Peyer's patch (tissue), 4 donors: ENCODE measurements around the gene LTBP1. TPM values are rescaled to one million over a fixed set of nuclear protein-coding genes. Genes with fewer than 3 reads are reported as not detected.

Source experiments
- DNase-seq, 3 donors: peaks; one replicate each; pipeline ENCODE4 v3.0.0-alpha.2; 2017 to 2019
- H3K27ac ChIP-seq, 4 donors: fragments of 200-600 bp; sonication (generic); one replicate each; pipeline ENCODE4 v1.5.1; 2016 to 2019
- H3K27me3 ChIP-seq, 2 donors: fragments of 200-600 bp; sonication (generic); one replicate each; pipeline ENCODE4 v1.5.1; 2019
- H3K36me3 ChIP-seq, 3 donors: fragments of 200-600 bp; sonication (generic); one replicate each; pipeline ENCODE4 v1.5.1; 2016 to 2019
- H3K4me1 ChIP-seq, 4 donors: fragments of 200-600 bp; sonication (generic); one replicate each; pipeline ENCODE4 v1.5.1; 2016 to 2019
- H3K4me3 ChIP-seq, 4 donors: fragments of 200-600 bp; sonication (generic); 1 replicate in 3 of 4; 2 replicates in 1 of 4; pipeline ENCODE4 v1.5.1; 2016 to 2019; ENCODE audit warnings: mild to moderate bottlenecking in 1 of 4
- H3K9me3 ChIP-seq, 4 donors: fragments of 200-600 bp; sonication (generic); one replicate each; pipeline ENCODE4 v1.5.1; 2016 to 2019; ENCODE audit warnings: mild to moderate bottlenecking in 1 of 4
- CTCF ChIP-seq, 6 experiments: fragments of 450-650 bp in 4 of 6; fragments of 200-600 bp in 2 of 6; sonication (generic) in 1 of 6; IDR thresholded peaks; one replicate each; pipeline ENCODE4 v1.5.1; 2017 to 2019; ENCODE audit warnings: antibody characterized with exemption in 6 of 6, mild to moderate bottlenecking in 3 of 6, moderate library complexity in 1 of 6
- POLR2A ChIP-seq, 2 donors: fragments of 450-650 bp; IDR thresholded peaks; one replicate each; pipeline ENCODE4 v1.5.1; 2017; ENCODE audit warnings: antibody characterized with exemption in 2 of 2, mild to moderate bottlenecking in 2 of 2, moderate library complexity in 2 of 2
- total RNA-seq, 4 donors: library from RNA; depleted of rRNA; stranded (reverse); fragments of >200 nt; gene quantifications; one replicate each; pipeline ENCODE4 v1.1.0, GENCODE V29; 2016

LTBP1 gene
- total RNA-seq, 4 donors from 2014 or later: 8.6 to 23.1 (median 13.1) TPM

- DNase-seq: no peak
- no peak for TF ChIP-seq POLR2A (IDR thresholded peaks at IDR 0.05)
- no peak for TF ChIP-seq CTCF (IDR thresholded peaks at IDR 0.05)
- no peaks in the 10 kb centered on the region for H3K4me1 ChIP-seq
- H3K4me3 ChIP-seq: no peak overlapping the region
- H3K27me3 ChIP-seq: no peaks in the 10 kb centered on the region
- no peaks in the 10 kb centered on the region for H3K36me3 ChIP-seq
- no peak overlapping the region for H3K27ac ChIP-seq
- no peaks in the 10 kb centered on the region for H3K9me3 ChIP-seq
Observed at GRCh38 chr2:33029459-33029858, 82.7 kb downstream of the LTBP1 start.

- no peak overlapping the region for H3K27ac ChIP-seq
- no peaks in the 10 kb centered on the region for H3K4me1 ChIP-seq
- no peak for TF ChIP-seq POLR2A (IDR thresholded peaks at IDR 0.05)
- no peak for TF ChIP-seq CTCF (IDR thresholded peaks at IDR 0.05)
- DNase-seq: no peak
- no peaks in the 10 kb centered on the region for H3K36me3 ChIP-seq
- H3K4me3 ChIP-seq: no peak overlapping the region
- H3K9me3 ChIP-seq: no peaks in the 10 kb centered on the region
- H3K27me3 ChIP-seq: no peaks in the 10 kb centered on the region
Observed at GRCh38 chr2:33029926-33030325, 83.2 kb downstream of the LTBP1 start.

- Histone ChIP-seq H3K36me3 (no peaks in the 10 kb centered on the region), H3K9me3 (no peaks in the 10 kb centered on the region)
- TF ChIP-seq POLR2A (IDR thresholded peaks at IDR 0.05) (no peak), CTCF (IDR thresholded peaks at IDR 0.05) (no peak)
Observed at GRCh38 chr2:33030326-33030725, 83.6 kb downstream of the LTBP1 start.

GRCh38 chr2:33032245-33032644 lies 85.5 kb downstream of the LTBP1 start:
- Histone ChIP-seq H3K27me3 (no peaks in the 10 kb centered on the region), H3K9me3 (no peaks in the 10 kb centered on the region)
- no peak for DNase-seq

More at GRCh38 chr2:33030326-33030725, 83.6 kb downstream of the LTBP1 start:
- Histone ChIP-seq H3K4me3 (no peak overlapping the region), H3K4me1 (no peaks in the 10 kb centered on the region), H3K27ac (no peak overlapping the region), H3K27me3 (no peaks in the 10 kb centered on the region)
- DNase-seq: no peak

GRCh38 chr2:33033606-33034081 lies 86.9 kb downstream of the LTBP1 start:
- H3K4me3 ChIP-seq: peak overlapping the region in 2 of 4 donors; percentile 1 to 27
- H3K36me3 ChIP-seq: no peaks in the 10 kb centered on the region
- peak overlapping the region in 1 of 4 donors; percentile 40 for H3K27ac ChIP-seq
- no peaks in the 10 kb centered on the region for H3K9me3 ChIP-seq
- peak in 4 of 6 experiments; percentile 25 to 90 (median 73) for TF ChIP-seq CTCF (IDR thresholded peaks at IDR 0.05)
- no peak for TF ChIP-seq POLR2A (IDR thresholded peaks at IDR 0.05)
- no peaks in the 10 kb centered on the region for H3K4me1 ChIP-seq
- H3K27me3 ChIP-seq: no peaks in the 10 kb centered on the region
- no peak for DNase-seq

More at GRCh38 chr2:33032245-33032644, 85.5 kb downstream of the LTBP1 start:
- TF ChIP-seq CTCF (IDR thresholded peaks at IDR 0.05) (no peak), POLR2A (IDR thresholded peaks at IDR 0.05) (no peak)
- no peaks in the 10 kb centered on the region for H3K4me1 ChIP-seq
- H3K4me3 ChIP-seq: no peak overlapping the region
- no peak overlapping the region for H3K27ac ChIP-seq
- no peaks in the 10 kb centered on the region for H3K36me3 ChIP-seq

GRCh38 chr2:33034784-33035183 lies 88.0 kb downstream of the LTBP1 start:
- DNase-seq: no peak
- Histone ChIP-seq H3K27ac (peak overlapping the region in 1 of 4 donors; percentile 22), H3K27me3 (no peaks in the 10 kb centered on the region), H3K4me1 (no peaks in the 10 kb centered on the region), H3K4me3 (no peak overlapping the region), H3K36me3 (no peaks in the 10 kb centered on the region), H3K9me3 (no peaks in the 10 kb centered on the region)
- TF ChIP-seq CTCF (IDR thresholded peaks at IDR 0.05) (peak in 4 of 6 experiments; percentile 12 to 32 (median 30)), POLR2A (IDR thresholded peaks at IDR 0.05) (no peak)
